SU-DHL-6 (cell line): ENCODE results near the gene ADAMTS17.

Source experiments
- H2AFZ ChIP-seq: fragments of 200-600 bp; sonication (generic); 2 replicates; pipeline ENCODE4 v1.6.1; 2014; ENCODE audit warnings: low read depth, mild to moderate bottlenecking, moderate library complexity, mixed read lengths, antibody characterized with exemption, low read length; ENCODE audit not compliant: severe bottlenecking
- H3F3A ChIP-seq: fragments of 200-600 bp; shearing (Covaris generic); 2 replicates; pipeline ENCODE4 v1.6.0; 2016; ENCODE audit warnings: antibody characterized with exemption, mild to moderate bottlenecking; ENCODE audit not compliant: insufficient read depth
- H3K27ac ChIP-seq: fragments of 200-600 bp; sonication (generic); 2 replicates; pipeline ENCODE4 v1.5.1; 2016; ENCODE audit warnings: low read depth, mild to moderate bottlenecking, low read length, moderate library complexity, mixed read lengths
- H3K27me3 ChIP-seq: fragments of 200-600 bp; sonication (generic), shearing (Covaris generic); 2 replicates; pipeline ENCODE4 v1.6.0; 2014; ENCODE audit warnings: mild to moderate bottlenecking, low read length
- H3K36me3 ChIP-seq: fragments of 200-600 bp; sonication (generic); 2 replicates; pipeline ENCODE4 v1.6.1; 2014; ENCODE audit warnings: mild to moderate bottlenecking, low read length, mixed read lengths
- H3K4me2 ChIP-seq: fragments of 300-600, 200-600 bp; shearing (Covaris generic), sonication (generic); 2 replicates; pipeline ENCODE4 v1.6.0; 2014; ENCODE audit warnings: low read length, low read depth, mild to moderate bottlenecking; ENCODE audit not compliant: poor library complexity, severe bottlenecking
- H3K4me3 ChIP-seq: fragments of 200-600 bp; sonication (generic); 2 replicates; pipeline ENCODE4 v1.5.1; 2014; ENCODE audit warnings: antibody characterized with exemption, low read length, mild to moderate bottlenecking, mixed read lengths; ENCODE audit not compliant: insufficient read depth, poor library complexity, severe bottlenecking
- H3K79me2 ChIP-seq: fragments of 200-600 bp; sonication (generic); 2 replicates; pipeline ENCODE4 v1.6.1; 2014; ENCODE audit warnings: mild to moderate bottlenecking, low read length, moderate library complexity; ENCODE audit not compliant: insufficient read depth
- H3K9ac ChIP-seq: fragments of 200-600 bp; sonication (generic); 2 replicates; pipeline ENCODE4 v1.7.0; 2014; ENCODE audit warnings: mild to moderate bottlenecking, low read length
- H3K9me2 ChIP-seq: fragments of 200-600 bp; sonication (generic); replicated peaks from 2 replicates; pipeline ENCODE4 v1.6.1; 2014; ENCODE audit warnings: low read length; ENCODE audit not compliant: insufficient read depth
- H3K9me3 ChIP-seq: fragments of 200-600 bp; sonication (generic); 2 replicates; pipeline ENCODE4 v1.6.1; 2014; ENCODE audit warnings: low read length, mixed read lengths; ENCODE audit not compliant: insufficient read depth
- H4K20me1 ChIP-seq: fragments of 200-600 bp; sonication (generic); 2 replicates; pipeline ENCODE4 v1.6.1; 2014; ENCODE audit warnings: low read depth, mild to moderate bottlenecking, antibody characterized with exemption, low read length, moderate library complexity, mixed read lengths
- CTCF ChIP-seq: fragments of 200-600 bp; sonication (generic); IDR thresholded peaks from one replicate; pipeline ENCODE4 v1.5.1; 2017; ENCODE audit warnings: antibody characterized with exemption, mild to moderate bottlenecking, low read length, moderate library complexity; ENCODE audit not compliant: insufficient read depth, poor library complexity, severe bottlenecking
- EZH2phosphoT487 ChIP-seq: fragments of 200-600 bp; sonication (generic), shearing (Covaris generic); conservative IDR thresholded peaks from 2 replicates; pipeline ENCODE4 v1.6.1; 2018; ENCODE audit warnings: mild to moderate bottlenecking, antibody characterized with exemption, low read length, moderate library complexity, mixed read lengths

ADAMTS17 gene

GRCh38 chr15:100061944-100062343 is 279.8 kb downstream of the ADAMTS17 start:
- Histone ChIP-seq H3K36me3 (no peaks in the 10 kb centered on the region), H3K4me2 (no peak overlapping the region), H3K79me2 (no peaks in the 10 kb centered on the region), H3K27me3 (no peaks in the 10 kb centered on the region), H4K20me1 (no peaks in the 10 kb centered on the region), H2AFZ (no peak overlapping the region), H3F3A (no peaks in the 10 kb centered on the region), H3K4me3 (no peak overlapping the region), H3K9ac (no peak overlapping the region), H3K27ac (no peak overlapping the region), H3K9me3 (no peaks in the 10 kb centered on the region), H3K9me2 (no peaks in the 10 kb centered on the region)
- TF ChIP-seq CTCF (no peak), EZH2phosphoT487 (no peak)

GRCh38 chr15:100060276-100060926 is 281.4 kb downstream of the ADAMTS17 start:
- H3K9me3 ChIP-seq, result no peaks in the 10 kb centered on the region
- no peak overlapping the region for H2AFZ ChIP-seq
- H3K27ac ChIP-seq, result no peak overlapping the region
- no peak overlapping the region for H3K4me3 ChIP-seq
- H3K4me2 ChIP-seq, result no peak overlapping the region
- no peaks in the 10 kb centered on the region for H4K20me1 ChIP-seq
- no peaks in the 10 kb centered on the region for H3K36me3 ChIP-seq
- no peaks in the 10 kb centered on the region for H3F3A ChIP-seq
- H3K9me2 ChIP-seq, result no peaks in the 10 kb centered on the region
- no peaks in the 10 kb centered on the region for H3K27me3 ChIP-seq
- H3K79me2 ChIP-seq, result no peaks in the 10 kb centered on the region
- H3K9ac ChIP-seq, result no peak overlapping the region
- no peak for TF ChIP-seq CTCF

- TF ChIP-seq EZH2phosphoT487, result no peak
- TF ChIP-seq CTCF, result no peak
- Histone ChIP-seq H2AFZ (no peak overlapping the region), H3K9me3 (no peaks in the 10 kb centered on the region), H3K79me2 (no peaks in the 10 kb centered on the region), H3K9ac (no peak overlapping the region), H3K4me3 (no peak overlapping the region), H3K36me3 (no peaks in the 10 kb centered on the region), H3K9me2 (no peaks in the 10 kb centered on the region), H3K4me2 (no peak overlapping the region), H4K20me1 (no peaks in the 10 kb centered on the region), H3K27me3 (no peaks in the 10 kb centered on the region), H3K27ac (no peak overlapping the region), H3F3A (no peaks in the 10 kb centered on the region)
Observed at GRCh38 chr15:100059521-100059920, 282.3 kb downstream of the ADAMTS17 start.

- Histone ChIP-seq H3K79me2 (no peaks in the 10 kb centered on the region), H3F3A (no peaks in the 10 kb centered on the region)
Observed at GRCh38 chr15:100059094-100059493, 282.7 kb downstream of the ADAMTS17 start.

More at GRCh38 chr15:100059094-100059493, 282.7 kb downstream of the ADAMTS17 start:
- Histone ChIP-seq H3K36me3 (no peaks in the 10 kb centered on the region), H3K4me2 (no peak overlapping the region), H3K9me2 (no peaks in the 10 kb centered on the region), H3K9ac (no peak overlapping the region), H3K9me3 (no peaks in the 10 kb centered on the region), H2AFZ (no peak overlapping the region), H4K20me1 (no peaks in the 10 kb centered on the region), H3K27ac (no peak overlapping the region), H3K4me3 (no peak overlapping the region), H3K27me3 (no peaks in the 10 kb centered on the region)
- TF ChIP-seq EZH2phosphoT487, result no peak
- no peak for TF ChIP-seq CTCF
